Pulmonary artery endothelial cell (primary cell): ENCODE results near the gene GTF3C5. TPM values are rescaled to one million over a fixed set of nuclear protein-coding genes. Genes with fewer than 3 reads are reported as not detected.
"Not testable (repeated sequence)": the region's sequence is repeated elsewhere in the genome, so short reads cannot be mapped to it uniquely, and the experiment has no call there.

Source experiments
- DNase-seq: peaks from one replicate; pipeline ENCODE4 v3.0.0-alpha.2; 2011; ENCODE audit warnings: low read depth, low spot score
- total RNA-seq: library from RNA; depleted of rRNA; stranded (reverse); fragments of >200 nt; gene quantifications from 2 replicates; pipeline ENCODE4 v1.2.3, GENCODE V29; 2014

The GTF3C5 gene
- total RNA-seq, 1 donor from 2014 or later: 52.9 TPM

DNA sequence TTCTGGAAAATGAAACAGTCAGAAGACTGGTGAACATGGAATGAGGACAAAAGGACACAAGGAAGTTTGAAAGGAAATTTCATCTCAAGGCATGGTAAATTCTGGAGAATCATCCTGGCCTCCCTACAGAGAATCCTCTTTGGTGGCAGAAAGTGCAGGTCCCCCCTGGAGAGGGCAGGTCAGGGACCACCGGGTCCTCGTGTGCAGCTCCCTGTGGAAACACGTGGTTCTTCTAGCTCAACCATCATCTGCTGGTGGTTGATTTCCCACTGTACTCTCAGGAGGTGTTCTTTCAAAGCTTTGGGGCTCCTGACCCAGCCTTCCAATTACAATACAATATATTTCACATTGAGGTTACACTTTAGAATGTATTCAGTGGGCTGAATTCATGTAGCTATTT lies 2.6 kb upstream of the GTF3C5 start:
- no peak for DNase-seq

DNA sequence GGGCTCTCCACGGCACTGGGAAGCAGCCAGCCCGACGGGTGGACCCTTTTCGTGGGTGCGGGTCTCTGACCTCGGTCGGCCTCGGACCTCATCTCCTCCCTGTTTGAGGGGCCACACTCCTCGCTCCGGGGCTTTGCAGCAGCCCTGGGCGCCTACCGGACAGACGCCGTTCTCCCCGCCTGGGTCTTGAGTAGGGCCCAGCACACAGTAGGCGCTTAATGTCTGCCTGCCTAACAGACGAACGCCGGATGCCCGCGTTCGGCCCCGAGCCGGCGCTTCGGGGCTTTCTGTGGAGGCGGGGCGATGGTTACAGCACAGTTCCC lies 842 bp upstream of the GTF3C5 start:
- no peak for DNase-seq

DNA sequence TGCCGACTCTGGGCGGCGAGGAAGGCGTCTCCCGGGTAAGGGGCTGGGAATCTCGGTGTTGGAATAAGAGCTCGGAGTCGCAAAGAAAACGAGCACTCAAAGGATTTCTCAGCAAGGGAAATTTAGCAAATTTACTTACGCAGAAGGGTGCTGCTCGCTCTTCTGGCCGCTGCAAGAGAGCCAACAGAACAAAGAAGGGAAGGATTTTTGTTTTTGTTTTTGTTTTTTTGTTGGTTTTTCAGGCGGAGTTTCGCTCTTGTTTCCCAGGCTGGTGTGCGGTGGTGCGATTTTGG lies 279 bp downstream of the GTF3C5 start:
- DNase-seq: no peak

DNA sequence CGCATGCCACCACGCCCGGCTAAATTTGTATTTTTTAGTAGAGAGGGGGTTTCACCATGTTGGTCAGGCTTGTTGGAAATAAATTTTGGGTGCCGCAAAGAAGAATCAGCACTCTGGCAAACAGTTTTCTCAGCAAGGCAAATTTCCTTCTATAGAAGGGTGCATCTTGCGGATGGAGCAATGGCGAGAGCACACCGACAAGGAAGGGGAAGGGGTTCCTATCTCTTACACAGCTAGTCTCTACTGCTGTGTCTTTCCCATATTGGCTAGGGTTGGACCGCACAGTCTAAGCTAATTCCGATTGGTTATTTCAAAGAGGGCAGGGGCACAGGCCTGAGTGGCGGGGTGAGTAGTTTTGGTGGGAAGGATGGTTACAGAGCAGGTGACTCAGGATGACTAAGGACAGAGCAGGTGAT lies 707 bp downstream of the GTF3C5 start:
- no peak for DNase-seq

DNA sequence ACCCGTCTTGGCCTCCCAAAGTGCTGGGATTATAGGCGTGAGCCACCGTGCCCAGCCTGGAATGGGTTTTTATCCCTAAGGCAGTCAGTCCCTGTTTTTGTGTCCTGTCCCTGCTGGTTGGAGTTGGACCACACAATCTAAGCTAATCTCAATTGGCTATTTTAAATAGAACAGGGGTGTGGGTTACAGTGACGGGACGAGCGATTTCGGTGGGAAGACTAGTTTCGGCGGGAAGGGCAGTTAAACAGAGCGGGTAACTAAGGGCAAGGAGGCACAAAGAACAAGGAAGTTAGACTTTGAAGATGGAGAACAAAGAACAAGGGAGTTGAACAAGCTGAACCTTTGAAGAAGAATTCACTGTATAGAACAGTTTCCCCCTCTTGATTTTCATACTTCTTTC lies 1.4 kb downstream of the GTF3C5 start:
- DNase-seq: no peak

DNA sequence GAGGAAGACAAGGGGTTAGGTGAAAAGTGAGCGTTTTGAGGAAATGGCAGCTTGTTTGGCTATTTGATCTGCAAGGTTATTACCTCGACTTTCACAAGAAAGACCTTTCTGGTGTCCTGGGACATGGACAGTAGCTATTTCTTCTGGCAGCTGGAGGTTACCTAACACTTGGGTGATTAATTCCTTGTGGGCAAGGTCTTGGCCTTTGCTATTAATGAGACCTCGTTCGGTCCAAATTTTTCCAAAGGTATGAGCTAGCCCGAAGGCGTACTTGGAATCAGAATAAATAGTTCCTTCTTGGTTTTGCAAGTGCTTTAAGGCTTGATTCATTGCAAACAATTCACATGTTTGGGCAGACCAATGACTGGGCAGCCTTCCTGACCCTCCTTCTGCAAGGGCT lies 4.9 kb downstream of the GTF3C5 start:
- no peak for DNase-seq

DNA sequence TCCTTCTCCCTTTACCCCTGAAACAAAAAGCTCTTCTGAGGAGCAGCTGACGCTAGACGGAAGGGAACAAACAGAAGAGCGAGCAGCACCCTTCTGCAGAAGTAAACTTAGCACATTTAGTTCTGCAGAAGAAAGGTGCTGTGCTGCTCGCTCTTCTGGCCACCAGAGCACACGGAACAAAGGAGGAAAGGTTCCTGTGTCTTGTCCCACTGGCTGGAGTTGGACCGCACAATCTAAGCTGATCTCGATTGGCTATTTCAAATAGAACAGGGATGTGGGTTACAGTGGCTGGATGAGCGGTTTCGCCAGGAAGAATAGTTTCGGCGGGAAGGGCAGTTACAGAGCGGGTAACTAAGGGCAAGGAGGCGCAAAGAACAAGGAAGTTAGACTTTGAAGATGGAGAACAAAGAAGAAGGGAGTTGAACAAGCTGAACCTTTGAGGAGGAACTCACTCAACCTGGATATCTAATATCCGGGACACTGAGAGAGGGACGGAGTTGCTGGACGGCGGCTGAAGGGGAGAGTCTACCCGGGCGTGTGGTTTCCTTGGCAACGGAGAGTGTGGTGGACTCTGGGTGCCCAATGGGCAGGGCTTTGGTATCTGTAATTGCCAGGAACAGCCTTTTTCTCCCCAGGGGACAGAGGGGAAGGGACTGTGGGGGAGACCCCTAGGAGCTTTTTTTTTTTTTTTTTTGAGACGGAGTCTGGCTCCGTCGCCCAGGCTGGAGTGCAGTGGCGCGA lies 7.1 kb downstream of the GTF3C5 start:
- DNase-seq: no peak

DNA sequence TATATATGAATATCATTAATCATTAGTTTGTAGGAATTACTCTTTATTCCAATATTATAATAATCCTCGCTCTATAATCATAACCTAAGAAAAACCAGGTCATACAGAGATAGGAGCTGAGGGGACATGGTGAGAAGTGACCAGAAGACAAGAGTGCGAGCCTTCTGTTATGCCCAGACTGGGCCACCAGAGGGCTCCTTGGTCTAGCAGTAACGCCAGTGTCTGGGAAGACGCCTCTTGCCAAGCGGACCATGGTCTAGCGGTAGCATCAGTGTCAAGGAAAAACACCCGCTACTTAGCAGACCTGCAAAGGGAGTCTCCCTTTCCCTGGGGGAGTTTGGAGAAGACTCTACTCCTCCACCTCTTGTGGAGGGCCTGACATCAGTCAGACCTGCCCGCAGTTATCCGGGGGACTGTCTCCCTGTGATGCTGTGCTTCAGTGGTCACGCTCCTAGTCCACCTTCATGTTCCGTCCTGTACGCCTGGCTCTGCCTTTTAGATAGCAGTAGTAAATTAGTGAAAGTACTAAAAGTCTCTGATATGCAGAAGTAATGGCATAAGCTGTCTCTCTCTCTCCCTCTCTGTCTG lies 10.2 kb downstream of the GTF3C5 start:
- not testable (repeated sequence) for DNase-seq

DNA sequence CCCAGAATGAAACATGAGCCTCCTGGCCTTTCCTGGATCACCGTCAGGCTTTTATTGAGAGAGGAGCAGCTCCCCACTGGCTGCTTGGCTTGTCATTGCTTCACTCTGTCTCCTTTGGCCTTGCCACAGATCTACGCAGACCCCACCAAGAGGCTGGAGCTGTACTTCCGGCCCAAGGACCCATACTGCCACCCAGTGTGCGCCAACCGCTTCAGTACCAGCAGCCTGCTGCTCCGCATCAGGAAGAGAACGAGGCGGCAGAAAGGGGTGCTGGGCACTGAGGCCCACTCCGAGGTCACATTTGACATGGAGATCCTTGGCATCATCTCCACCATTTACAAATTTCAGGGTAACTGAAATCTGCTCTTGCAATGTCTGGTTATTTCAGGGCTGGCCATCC lies 11.2 kb downstream of the GTF3C5 start:
- no peak for DNase-seq

DNA sequence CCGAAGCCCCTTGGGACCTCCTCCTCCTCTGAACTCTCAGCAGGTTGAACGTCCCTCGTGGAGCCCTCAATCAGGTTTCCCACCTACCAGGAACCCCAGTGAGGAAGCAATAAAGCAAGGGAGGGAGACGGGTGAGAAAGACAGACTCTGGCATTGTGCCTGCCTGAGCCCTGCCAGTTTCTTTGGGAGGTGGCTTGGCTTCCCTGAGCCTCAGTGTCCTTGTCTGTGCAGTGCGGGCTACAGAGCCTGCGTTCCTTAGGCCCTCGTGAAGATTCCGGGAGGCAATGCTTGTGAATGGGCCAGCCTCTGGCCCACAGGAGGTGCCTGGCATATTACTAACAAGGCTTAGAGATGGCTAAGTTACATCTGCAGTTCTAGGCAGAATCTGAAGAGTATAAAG lies 11.9 kb downstream of the GTF3C5 start:
- DNase-seq: no peak

DNA sequence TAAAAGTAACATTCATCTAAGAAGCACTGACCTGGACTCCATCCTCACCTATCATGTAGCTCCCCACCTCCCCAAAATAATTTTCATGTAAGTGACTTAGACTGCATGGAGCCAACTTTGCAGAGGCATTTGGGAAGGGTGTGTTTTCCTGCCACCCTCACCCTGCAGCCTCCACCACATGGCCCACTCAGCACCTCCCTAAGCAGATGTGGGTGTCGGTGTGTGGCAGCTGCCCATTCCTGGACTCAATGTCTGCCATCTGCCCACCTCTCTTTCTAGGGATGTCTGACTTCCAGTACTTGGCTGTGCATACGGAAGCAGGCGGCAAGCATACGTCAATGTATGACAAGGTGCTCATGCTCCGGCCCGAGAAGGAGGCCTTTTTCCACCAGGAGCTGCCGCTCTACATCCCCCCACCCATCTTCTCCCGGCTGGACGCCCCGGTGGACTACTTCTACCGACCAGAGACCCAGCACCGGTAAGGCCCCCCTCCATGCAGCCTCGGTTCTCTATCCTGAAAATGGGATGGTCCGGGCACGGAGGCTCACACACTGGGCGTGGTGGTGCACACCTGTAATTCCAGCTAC lies 12.7 kb downstream of the GTF3C5 start:
- DNase-seq: no peak

DNA sequence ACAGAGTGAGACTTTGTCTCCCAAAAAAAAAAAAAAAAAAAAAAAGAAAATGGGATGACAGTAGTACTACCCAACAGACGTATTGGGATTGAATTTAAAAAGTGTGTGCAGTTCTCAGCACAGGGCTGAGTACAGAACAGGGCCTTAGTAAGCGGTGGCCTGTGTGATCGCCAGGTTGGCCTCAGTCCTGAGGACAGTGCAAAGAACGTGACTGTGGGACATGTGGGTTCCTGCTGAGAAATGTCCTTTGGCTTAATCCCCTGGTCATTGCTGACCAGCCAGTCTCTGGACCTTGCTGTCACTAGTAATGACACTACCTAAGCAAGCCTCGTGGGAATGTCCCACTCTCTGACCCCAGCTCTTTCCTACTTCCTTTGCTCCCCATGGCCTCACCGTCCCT lies 13.3 kb downstream of the GTF3C5 start:
- DNase-seq: no peak

DNA sequence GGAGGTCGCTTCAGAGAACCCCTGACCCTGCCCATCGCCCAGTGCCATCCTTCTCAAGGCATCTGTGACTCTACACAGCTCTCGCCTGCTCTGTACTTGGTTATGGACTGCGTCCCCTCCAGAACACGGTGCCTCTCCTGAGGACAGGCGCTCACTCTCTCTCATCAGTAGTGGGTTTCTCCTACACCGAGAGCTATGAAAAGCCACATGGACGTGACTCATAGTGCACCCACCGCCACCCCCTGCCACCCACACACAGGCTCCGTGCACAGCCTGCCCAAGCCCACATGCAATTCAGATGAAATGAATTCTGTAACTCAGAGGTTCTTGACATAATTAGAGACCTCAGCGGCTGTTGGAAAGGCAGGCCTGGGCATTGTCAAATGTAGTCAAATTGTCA lies 13.9 kb downstream of the GTF3C5 start:
- no peak for DNase-seq

DNA sequence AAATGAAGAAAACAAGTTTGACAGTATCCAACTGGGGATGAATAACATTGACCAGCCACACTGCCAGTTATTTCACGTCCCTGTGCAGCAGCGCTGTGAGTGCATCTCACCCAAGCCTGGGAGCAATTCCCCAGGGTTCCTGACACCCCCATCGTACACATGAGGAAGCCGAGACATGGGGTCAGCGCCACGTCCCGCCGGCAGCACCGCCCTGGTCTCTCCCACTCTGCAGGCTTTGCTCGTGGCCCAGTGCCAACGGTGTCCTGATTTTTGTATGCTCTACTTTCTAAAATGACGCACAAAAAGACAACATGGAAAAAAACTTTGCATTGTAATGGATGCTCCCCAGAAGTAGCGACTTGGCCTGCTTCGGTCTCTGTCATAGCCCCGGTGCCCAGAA lies 14.3 kb downstream of the GTF3C5 start:
- no peak for DNase-seq

DNA sequence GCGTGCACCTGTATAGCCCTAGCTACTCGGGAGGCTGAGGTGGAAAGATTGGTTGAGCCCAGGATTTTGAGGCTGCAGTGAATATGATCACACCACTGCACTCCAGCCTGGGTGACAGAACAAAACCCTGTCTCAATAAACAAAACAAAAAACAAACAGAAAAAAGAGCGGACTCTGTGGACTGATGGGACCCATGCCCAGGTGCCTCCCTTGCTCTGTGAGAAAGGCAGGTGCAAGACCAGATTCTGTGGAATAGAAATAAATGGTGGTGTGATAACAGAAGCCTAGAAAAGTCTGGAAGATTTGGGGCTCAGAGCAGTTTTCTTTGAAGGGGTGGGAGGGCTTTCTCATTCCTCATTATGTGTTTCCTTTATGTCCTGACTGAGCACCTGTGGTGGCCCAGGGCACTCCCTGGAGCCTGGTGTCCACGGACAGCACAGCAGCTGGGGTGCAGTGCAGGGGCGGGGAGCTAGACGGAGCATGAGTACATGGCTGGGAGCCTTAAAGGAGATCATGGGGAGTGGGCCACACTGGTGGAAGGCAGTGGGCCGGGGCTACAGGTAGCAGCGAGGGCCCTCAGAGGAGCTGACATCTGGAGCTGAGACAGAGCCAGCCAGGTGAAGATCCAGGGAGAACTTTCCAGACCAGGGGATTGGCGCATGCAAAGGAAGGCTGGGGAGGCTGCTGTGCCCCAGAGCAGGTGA lies 15.6 kb downstream of the GTF3C5 start:
- no peak for DNase-seq

DNA sequence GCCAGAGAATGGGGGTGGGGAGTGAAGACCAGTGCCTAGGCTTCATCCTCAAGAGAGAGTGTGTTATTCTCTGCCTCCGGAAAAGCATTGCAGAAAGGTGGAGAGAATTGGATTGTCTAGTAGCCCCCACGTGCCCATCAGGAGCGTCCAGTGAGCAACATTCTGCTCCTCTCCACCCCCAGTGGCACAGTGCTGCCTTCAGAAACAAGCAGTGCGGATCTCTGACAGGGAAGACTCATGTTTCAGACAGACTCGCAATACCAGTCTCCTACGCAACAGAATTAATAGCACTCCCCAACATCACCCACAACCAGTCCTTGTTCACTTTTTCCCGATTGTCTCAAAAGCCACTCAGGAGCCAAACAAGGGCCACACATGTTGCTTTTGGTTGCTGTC lies 16.1 kb downstream of the GTF3C5 start:
- DNase-seq: no peak

DNA sequence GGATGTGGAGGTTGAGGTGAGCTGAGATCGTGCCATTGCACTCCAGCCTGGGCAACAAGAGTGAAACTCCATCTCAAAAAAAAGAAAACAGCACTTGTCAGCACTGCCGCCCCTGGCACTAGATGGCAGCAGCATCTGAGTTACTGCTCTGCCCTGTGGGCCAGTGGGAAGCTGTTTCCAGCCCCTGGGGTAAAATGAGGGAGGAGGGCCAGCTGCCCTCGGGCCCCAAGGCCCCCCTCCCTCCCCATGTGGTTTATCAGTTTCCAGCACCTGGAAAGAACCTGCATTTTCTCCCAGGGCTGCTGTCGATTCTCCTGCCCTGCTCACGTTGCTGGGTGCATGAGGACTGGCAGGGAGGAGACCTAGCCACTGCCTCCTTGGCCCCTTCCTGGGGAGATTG lies 17.8 kb downstream of the GTF3C5 start:
- DNase-seq: no peak

DNA sequence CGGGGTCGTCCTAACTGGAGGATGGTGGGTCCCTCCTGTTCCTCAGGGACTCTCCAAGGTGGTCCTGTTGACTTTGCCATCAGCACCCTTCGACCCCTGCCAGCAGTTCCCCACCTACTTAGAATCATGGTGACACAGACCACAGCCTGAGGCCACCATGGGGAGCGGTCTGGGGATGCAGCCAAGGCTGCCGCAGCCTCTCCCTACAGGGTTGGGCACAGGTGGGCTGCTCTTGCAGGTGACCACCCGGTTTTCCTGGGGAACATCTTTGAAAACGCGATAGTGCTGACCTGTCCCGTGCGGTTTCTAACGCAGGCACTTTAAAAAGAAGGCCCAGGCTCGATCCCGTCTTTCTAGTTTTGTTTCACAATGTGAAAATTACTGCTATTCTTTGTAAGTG lies 18.2 kb downstream of the GTF3C5 start:
- no peak for DNase-seq

DNA sequence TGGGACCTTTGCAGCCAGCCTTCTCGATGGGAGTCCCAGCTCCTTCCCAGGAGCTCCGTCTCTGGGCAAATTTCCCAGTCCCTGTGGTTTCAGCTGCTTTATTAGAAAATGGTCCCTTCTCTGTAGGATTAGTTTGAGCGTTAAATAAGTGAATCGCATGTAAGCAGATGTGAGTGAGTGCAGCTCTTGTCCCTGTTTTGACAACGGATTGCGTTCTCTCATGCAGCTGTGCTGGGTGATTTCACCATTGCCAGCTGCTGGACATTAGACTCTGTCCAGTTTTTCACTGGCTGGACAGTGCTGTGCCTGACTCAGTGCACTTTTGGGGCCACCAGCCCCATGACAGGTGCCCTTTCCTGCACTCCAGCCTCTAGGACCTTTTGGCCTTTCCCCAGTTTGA lies 19.3 kb downstream of the GTF3C5 start:
- no peak for DNase-seq

DNA sequence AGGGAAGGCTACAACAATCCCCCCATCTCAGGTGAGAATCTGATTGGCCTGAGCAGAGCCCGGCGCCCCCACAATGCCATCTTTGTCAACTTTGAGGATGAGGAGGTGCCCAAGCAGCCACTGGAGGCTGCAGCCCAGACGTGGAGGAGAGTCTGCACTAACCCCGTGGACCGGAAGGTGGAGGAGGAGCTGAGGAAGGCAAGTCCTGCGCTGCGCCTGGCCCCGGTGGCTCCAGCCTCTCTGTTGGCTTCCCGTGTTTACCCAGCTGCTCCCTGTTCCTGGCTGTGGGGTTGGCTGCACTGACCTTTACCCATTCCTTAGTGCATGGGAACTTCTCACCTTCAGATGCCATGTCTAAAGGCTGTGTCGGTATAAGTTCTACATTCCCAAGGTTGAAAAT lies 20.0 kb downstream of the GTF3C5 start:
- DNase-seq: no peak

DNA sequence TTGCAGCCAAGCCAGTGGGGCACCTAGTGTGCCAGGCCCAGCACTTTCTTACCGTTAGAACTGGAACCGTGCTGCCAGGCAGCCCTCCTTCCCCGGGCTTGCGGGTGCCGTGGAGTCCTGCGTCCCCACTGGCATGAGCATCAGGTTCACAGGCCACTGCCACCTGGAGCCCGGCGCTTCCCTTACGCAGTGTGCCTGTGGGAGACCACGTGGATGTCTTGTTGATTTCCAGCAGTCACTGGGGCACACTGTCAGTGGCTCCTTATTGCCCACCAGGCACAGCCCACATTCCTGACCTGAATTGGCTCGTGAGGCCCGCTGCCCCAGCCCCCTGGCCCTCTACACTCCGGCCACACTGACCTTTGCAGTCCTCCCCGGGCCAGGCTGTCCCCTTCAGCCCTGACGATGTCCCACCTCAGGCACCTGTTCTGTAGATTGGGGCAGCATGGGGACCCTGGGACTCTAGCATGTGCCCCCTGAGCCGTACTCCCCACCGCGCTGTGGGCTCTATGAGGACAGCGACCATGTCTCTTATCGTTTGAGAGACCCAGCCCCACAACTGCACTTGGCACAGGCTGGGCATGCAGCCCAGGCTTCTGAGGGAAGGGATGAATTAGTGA lies 20.6 kb downstream of the GTF3C5 start:
- no peak for DNase-seq

DNA sequence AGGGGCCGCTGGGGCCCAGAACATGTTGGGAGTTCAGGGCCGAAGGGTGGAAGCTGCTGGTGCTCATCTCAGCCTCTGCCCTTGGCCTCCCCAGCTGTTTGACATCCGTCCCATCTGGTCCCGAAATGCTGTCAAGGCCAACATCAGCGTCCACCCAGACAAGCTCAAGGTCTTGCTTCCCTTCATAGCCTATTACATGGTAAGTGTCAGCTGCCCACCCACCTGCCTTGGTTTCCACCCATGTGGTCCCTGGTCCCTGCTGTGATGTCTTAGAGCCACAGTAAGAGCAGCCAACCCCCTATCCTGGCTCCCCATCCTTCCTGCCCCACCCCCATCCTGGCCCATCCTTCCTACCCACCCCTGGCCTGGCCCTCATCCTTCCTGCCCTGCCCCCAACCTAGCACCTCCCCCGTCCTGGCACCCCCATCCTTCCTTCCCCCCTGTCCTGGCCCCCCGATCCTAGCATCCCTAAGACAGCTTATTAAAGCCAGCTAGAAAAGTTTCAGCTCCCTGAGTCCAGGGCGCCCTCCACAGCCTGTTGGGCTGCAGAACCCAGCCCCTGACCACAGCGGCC lies 21.3 kb downstream of the GTF3C5 start:
- DNase-seq: no peak
